Epidermal melanocyte (primary cell): ENCODE data around the gene PCDHGA8.
"Not testable (repeated sequence)": the region's sequence is repeated elsewhere in the genome, so short reads cannot be mapped to it uniquely, and the experiment has no call there.

Source experiments
- DNase-seq: peaks from one replicate; pipeline ENCODE4 v3.0.0; 2011; ENCODE audit warnings: low spot score; ENCODE audit not compliant: insufficient read length

PCDHGA8 gene

DNA sequence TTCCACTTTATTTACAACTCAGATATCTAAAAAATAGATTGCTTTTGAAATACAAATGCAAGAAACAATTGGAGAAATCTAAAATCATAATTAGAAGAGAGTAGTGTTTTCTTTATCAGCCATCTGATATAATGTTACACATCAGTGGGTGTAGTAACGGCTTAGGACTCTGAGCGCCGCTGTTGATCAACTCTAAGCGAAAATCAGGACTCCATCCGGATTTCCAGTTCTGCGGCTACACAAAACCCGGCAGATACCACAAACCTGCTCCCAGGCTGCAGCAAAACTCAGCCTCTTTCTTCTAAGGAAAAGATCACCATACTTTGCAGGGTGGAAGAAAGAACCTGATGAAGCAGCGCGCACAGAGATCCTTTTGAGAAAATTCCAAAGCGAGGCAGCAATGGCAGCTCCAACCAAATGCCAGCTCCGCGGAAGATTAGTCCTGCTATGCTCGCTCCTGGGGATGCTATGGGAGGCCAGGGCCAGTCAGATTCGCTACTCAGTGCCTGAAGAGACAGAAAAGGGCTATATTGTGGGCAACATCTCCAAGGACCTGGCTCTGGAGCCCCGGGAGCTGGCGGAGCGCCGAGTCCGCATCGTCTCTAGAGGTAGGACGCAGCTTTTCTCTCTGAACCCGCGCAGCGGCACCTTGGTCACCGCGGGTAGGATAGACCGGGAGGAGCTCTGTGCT is 10.3 kb downstream of the PCDHGA8 start, which contains the start of gene PCDHGA9:
Gene PCDHGA9 (plus strand): TSS at position 226 of the 691 bp plus-strand sequence. CDS start 175 bp downstream, at position 401.
- no peak for DNase-seq

DNA sequence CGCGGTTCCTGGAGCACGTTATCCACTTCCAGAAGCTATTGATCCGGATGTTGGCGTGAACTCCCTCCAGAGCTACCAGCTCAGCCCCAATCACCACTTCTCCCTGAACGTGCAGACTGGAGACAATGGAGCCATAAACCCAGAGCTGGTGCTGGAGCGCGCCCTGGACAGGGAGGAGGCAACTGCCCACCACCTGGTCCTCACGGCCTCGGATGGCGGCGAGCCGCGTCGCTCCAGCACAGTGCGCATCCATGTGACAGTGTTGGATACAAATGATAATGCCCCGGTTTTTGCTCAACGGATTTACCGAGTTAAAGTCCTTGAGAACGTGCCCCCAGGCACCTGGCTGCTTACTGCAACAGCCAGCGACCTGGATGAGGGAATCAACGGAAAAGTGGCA is 11.0 kb downstream of the PCDHGA8 start:
- DNase-seq = no peak

DNA sequence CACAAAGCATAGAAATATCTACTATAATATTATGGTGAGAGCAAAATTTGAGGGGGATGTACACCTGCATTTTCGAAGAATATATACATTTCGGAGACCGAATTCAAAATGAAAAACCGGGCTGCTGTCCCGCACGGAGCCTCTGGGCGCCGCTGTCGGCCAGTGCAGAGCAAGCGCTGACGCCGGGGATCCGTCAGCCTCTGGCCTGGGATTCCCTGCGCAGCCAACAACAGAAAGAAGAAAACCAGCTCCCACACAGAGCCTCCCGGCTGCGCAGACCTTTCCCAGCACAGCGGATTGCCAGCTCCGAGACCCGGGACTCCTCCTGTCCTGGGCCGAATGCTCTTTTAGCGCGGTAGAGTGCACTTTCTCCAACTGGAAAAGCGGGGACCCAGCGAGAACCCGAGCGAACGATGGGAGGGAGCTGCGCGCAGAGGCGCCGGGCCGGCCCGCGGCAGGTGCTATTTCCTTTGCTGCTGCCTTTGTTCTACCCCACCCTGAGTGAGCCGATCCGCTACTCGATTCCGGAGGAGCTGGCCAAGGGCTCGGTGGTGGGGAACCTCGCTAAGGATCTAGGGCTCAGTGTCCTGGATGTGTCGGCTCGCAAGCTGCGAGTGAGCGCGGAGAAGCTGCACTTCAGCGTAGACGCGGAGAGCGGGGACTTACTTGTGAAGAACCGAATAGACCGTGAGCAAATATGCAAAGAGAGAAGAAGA is 15.5 kb downstream of the PCDHGA8 start, which contains the start of gene PCDHGB6:
Gene PCDHGB6 (plus strand): TSS at position 232 of the 716 bp plus-strand sequence. CDS start 182 bp downstream, at position 414.
- DNase-seq = not testable (repeated sequence)

DNA sequence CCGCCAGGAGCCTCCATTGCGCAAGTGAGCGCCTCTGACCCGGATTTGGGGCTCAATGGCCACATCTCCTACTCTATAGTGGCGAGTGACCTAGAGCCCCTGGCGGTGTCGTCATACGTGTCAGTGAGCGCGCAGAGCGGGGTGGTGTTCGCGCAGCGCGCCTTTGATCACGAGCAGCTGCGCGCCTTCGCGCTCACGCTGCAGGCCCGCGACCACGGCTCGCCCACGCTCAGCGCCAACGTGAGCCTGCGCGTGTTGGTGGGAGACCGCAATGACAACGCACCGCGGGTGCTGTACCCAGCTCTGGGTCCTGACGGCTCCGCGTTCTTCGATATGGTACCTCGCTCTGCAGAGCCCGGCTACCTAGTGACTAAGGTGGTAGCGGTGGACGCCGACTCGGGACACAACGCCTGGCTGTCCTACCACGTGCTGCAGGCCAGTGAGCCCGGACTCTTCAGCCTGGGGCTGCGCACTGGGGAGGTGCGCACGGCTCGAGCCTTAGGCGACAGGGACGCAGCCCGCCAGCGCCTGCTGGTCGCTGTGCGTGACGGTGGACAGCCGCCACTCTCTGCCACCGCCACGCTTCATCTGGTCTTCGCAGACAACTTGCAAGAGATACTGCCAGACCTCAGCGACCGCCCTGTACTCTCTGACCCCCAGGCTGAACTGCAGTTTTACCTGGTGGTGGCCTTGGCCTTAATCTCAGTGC is 17.3 kb downstream of the PCDHGA8 start:
- DNase-seq = no peak

DNA sequence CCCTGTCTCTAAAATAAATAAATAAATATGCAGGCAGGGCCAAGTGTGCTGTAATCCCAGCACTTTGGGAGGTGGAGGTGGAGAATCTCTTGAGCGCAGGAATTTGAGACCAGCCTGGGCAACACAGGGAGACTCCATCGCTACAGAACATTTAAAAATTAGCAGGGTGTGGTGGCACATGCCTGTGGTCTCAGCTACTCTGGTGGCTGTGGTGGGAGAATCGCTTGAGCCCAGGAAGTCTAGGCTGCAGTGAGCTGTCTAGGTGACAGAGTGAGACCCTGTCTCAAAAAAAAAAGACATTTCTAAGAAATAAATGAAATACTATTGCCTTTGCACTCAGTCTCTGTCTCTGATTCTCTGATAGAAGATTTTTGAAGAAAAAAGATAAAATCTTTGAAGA is 19.1 kb downstream of the PCDHGA8 start:
- no peak for DNase-seq

DNA sequence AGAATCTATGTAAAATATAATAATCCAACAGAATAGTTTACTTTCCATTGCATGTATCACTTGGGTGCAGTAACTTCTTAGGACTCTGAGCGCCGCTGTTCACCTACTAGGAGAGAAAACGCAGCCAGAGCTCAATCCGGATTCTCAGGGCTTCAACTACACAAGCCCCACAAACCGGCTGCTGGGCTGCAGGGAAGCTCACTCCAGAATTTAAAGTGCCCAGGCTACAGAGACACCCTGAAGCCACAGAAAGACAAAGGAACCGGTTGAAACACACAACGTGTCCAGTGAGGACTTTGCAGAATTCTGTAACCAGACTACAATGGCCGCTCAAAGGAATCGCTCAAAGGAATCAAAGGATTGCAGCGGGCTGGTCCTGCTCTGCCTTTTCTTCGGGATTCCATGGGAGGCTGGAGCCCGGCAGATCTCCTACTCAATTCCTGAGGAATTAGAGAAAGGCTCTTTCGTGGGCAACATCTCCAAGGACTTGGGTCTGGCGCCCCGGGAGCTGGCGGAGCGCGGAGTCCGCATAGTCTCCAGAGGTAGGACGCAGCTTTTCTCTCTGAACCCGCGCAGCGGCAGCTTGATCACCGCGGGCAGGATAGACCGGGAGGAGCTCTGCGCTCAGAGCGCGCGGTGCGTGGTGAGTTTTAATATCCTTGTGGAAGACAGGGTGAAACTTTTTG is 20.6 kb downstream of the PCDHGA8 start, which contains the start of gene PCDHGA10:
Gene PCDHGA10 (plus strand): TSS at position 134 of the 686 bp plus-strand sequence. CDS start 189 bp downstream, at position 323.
- peak; percentile 46 for DNase-seq

DNA sequence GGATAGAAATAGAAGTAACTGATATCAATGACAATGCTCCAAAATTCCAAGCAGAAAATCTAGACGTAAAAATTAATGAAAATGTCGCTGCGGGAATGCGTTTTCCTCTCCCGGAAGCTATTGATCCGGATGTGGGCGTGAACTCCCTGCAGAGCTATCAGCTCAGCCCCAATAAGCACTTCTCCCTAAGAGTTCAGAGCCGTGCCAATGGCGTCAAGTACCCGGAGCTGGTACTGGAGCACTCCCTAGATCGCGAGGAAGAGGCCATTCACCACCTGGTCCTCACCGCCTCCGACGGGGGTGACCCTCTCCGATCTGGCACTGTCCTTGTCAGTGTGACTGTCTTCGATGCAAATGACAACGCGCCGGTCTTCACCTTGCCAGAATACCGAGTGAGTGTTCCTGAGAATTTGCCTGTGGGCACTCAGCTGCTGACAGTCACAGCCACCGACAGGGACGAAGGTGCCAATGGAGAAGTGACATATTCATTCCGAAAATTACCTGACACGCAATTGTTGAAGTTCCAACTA is 21.2 kb downstream of the PCDHGA8 start:
- no peak for DNase-seq

DNA sequence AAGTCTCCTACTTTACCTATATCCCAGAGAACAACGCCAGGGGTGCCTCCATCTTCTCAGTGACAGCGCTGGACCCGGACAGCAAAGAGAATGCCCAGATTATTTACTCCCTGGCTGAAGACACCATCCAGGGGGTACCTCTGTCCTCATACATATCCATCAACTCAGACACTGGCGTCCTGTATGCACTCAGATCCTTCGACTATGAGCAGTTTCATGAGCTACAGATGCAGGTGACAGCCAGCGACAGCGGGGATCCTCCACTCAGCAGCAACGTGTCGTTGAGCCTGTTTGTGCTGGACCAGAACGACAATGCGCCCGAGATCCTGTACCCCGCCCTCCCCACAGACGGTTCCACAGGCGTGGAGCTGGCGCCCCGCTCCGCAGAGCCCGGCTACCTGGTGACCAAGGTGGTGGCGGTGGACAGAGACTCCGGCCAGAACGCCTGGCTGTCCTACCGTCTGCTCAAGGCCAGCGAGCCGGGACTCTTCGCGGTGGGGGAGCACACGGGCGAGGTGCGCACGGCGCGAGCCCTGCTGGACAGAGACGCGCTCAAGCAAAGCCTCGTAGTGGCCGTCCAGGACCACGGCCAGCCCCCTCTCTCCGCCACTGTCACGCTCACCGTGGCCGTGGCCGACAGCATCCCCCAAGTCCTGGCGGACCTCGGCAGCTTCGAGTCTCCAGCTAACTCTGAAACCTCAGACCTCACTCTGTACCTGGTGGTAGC is 22.3 kb downstream of the PCDHGA8 start:
- DNase-seq = not testable (repeated sequence)

DNA sequence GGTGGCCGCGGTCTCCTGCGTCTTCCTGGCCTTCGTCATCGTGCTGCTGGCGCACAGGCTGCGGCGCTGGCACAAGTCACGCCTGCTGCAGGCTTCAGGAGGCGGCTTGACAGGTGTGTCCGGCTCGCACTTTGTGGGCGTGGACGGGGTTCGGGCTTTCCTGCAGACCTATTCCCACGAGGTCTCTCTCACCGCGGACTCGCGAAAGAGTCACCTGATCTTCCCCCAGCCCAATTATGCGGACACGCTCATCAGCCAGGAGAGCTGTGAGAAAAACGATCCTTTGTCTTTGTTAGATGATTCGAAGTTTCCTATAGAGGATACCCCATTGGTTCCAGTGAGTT is 22.8 kb downstream of the PCDHGA8 start:
- not testable (repeated sequence) for DNase-seq

DNA sequence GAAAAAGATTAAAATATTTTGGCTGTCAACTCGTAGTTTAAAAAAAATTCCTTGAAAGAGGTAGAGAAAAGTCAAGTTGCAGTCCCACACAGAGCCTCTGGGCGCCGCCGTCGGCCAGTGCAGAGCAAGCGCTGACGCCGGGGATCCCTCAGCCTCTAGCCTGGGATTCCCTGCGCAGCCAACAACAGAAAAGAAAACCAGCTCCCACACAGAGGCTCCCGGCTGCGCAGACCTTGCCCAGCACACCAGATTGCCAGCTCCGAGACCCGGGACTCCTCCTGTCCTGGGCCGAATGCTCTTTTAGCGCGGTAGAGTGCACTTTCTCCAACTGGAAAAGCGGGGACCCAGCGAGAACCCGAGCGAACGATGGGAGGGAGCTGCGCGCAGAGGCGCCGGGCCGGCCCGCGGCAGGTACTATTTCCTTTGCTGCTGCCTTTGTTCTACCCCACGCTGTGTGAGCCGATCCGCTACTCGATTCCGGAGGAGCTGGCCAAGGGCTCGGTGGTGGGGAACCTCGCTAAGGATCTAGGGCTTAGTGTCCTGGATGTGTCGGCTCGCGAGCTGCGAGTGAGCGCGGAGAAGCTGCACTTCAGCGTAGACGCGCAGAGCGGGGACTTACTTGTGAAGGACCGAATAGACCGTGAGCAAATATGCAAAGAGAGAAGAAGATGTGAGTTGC is 25.2 kb downstream of the PCDHGA8 start, which contains the start of gene PCDHGB7:
Gene PCDHGB7 (plus strand): TSS at position 184 of the 679 bp plus-strand sequence. CDS start 183 bp downstream, at position 367.
- not testable (repeated sequence) for DNase-seq

DNA sequence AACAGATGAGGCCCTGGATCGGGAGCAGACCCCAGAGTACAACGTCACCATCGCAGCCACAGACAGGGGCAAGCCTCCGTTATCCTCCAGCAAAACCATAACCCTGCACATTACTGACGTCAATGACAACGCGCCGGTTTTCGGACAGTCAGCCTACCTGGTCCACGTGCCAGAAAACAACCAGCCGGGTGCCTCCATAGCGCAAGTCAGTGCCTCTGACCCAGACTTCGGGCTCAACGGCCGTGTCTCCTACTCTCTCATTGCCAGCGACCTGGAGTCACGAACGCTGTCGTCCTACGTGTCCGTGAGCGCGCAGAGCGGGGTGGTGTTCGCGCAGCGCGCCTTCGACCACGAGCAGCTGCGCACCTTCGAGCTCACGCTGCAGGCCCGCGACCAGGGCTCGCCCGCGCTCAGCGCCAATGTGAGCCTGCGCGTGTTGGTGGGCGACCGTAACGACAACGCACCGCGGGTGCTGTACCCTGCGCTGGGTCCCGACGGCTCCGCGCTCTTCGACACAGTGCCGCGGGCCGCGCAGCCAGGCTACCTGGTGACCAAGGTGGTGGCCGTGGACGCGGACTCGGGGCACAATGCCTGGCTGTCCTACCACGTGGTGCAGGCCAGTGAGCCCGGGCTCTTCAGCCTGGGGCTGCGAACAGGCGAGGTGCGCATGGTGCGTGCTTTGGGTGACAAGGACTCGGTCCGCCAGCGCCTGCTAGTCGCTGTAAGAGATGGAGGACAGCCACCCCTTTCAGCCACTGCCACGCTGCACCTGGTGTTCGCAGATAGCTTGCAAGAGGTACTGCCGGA is 26.8 kb downstream of the PCDHGA8 start:
- DNase-seq = no peak

DNA sequence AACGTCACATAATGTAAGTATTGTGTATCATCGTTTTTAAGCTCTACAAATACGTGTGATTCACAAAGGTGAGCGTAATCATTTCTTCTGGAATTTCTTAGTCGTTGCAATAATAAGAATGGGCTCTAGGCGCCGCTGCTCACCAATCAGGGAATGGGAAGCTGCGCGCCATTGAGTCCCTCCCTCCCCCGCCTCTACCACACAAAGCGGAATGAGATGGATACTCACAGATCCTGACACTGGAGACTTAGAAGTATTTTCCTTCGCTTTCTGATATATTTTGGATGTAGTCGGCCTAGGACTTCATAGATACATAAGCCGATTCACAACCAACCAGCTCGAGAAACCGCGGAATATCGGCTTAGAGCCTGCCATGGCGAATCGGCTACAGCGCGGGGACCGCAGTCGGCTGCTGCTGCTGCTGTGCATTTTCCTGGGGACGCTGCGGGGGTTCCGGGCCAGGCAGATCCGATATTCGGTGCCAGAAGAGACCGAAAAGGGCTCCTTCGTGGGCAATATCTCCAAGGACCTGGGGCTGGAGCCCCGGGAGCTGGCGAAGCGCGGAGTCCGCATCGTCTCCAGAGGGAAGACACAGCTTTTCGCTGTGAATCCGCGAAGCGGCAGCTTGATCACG is 28.5 kb downstream of the PCDHGA8 start, which contains the start of gene PCDHGA11:
Gene PCDHGA11 (plus strand): TSS at position 197 of the 634 bp plus-strand sequence. CDS start 177 bp downstream, at position 374.
- DNase-seq = no peak

DNA sequence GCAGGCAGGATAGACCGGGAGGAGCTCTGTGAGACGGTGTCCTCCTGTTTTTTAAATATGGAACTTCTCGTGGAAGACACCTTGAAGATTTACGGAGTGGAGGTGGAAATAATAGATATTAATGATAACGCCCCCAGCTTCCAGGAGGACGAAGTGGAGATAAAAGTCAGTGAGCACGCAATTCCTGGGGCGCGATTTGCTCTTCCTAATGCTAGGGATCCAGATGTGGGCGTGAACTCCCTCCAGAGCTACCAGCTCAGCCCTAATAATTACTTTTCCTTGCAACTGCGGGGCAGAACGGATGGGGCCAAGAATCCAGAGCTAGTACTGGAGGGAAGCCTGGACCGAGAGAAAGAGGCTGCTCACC is 29.0 kb downstream of the PCDHGA8 start:
- DNase-seq = no peak

DNA sequence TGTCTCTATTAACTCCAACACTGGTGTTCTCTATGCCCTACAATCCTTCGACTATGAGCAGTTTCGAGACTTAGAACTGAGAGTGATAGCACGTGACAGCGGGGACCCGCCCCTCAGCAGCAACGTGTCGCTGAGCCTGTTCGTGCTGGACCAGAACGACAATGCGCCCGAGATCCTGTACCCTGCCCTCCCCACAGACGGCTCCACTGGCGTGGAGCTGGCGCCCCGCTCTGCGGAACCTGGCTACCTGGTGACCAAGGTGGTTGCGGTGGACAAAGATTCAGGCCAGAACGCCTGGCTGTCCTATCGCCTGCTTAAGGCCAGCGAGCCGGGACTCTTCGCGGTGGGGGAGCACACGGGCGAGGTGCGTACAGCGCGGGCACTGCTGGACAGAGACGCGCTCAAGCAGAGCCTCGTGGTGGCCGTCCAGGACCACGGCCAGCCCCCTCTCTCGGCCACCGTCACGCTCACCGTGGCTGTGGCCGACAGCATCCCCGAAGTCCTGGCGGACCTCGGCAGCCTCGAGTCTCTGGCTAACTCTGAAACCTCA is 30.4 kb downstream of the PCDHGA8 start:
- no peak for DNase-seq

DNA sequence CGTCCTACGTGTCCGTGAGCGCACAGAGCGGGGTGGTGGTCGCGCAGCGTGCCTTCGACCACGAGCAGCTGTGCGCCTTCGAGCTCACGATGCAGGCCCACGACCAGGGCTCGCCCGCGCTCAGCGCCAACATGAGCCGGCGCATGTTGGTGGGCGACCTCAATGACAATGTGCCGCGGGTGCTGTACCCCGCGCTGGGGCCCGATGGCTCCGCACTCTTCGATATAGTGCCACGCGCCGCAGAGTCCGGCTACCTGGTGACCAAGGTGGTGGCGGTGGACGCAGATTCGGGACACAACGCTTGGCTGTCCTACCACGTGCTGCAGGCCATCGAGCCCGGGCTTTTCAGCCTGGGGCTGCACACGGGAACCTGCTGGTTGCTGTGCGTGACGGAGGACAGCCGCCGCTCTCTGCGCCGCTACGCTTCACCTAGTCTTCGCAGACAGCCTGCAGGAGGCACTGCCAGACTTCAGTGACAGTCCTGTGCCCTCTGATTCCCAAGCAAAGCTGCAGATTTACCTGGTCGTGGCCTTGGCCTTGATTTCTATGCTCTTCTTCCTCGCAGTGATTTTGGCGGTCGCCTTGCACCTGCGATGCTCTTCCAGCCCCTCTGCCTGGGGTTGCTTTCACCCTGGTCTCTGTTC is 35.5 kb downstream of the PCDHGA8 start:
- no peak for DNase-seq

DNA sequence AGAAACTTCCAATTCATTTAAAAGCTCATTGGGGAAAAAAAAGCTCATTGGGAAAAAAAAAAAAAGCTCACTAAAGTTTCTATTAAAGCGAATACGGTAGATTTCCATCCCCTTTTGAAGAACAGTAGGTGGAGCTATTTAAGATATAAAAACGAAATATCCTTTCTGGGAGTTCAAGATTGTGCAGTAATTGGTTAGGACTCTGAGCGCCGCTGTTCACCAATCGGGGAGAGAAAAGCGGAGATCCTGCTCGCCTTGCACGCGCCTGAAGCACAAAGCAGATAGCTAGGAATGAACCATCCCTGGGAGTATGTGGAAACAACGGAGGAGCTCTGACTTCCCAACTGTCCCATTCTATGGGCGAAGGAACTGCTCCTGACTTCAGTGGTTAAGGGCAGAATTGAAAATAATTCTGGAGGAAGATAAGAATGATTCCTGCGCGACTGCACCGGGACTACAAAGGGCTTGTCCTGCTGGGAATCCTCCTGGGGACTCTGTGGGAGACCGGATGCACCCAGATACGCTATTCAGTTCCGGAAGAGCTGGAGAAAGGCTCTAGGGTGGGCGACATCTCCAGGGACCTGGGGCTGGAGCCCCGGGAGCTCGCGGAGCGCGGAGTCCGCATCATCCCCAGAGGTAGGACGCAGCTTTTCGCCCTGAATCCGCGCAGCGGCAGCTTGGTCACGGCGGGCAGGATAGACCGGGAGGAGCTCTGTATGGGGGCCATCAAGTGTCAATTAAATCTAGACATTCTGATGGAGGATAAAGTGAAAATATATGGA is 38.1 kb downstream of the PCDHGA8 start, which contains the start of gene PCDHGA12:
Gene PCDHGA12 (plus strand): TSS at position 176 of the 782 bp plus-strand sequence. CDS start 253 bp downstream, at position 429.
- DNase-seq = peak; percentile 76

DNA sequence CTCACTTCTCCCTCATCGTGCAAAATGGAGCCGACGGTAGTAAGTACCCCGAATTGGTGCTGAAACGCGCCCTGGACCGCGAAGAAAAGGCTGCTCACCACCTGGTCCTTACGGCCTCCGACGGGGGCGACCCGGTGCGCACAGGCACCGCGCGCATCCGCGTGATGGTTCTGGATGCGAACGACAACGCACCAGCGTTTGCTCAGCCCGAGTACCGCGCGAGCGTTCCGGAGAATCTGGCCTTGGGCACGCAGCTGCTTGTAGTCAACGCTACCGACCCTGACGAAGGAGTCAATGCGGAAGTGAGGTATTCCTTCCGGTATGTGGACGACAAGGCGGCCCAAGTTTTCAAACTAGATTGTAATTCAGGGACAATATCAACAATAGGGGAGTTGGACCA is 38.9 kb downstream of the PCDHGA8 start:
- no peak for DNase-seq
